GM21786 (cell line): ENCODE measurements around the gene TLE2.
"Not testable (repeated sequence)": the region's sequence is repeated elsewhere in the genome, so short reads cannot be mapped to it uniquely, and the experiment has no call there.

Source experiments
- ATAC-seq: cut with Tn5 transposase; IDR thresholded peaks from one replicate; pipeline ENCODE4 v1.9.1; 2021; ENCODE audit not compliant: unreplicated experiment

The TLE2 gene

GRCh38 chr19:3015126-3016057 lies 13.7 kb downstream of the TLE2 start:
- ATAC-seq, result no peak

DNA sequence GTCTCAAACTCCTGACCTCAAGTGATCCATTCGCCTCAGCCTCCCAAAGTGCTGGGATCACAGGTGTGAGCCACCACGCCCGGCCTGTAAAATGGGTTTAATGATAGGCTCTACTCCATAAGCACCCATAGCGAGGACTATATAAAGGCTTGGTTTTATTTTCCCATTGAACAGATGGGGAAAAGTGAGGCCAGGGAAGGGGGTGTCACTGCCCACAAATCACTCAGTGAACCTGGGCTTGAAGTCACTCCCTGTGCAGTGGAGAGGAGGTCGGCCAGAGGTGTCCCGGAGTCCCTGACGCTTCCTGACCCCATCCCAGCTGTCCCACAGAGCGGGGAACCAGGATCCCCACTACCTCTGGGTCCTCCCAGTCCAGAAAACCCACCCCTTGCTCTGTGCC lies 14.9 kb downstream of the TLE2 start:
- ATAC-seq, result no peak

DNA sequence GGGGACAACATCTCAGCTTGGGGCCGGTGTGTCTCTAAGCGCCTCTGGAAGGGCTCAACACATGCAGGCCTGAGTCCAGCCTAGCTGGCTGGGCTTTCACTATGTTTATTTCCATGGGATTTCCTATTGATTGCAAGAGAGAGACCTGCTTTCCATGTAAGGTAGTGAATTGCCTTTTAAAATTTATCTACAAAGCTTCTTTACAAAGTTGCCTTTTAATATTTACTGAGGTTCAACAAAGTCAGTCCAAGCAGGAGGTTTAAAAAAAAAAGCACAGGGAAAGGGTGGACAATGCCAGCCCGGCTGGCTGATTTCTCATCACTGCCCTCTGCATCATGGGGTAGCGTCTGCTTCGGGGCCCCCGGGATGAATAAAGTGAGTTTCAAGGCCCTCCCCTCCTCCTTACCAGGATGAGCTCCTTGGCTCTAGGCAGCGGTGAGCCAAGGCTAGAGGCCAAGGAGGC lies 15.8 kb downstream of the TLE2 start:
- ATAC-seq, result no peak

GRCh38 chr19:3012621-3013262 lies 16.3 kb downstream of the TLE2 start:
- no peak for ATAC-seq

GRCh38 chr19:3012059-3012458 lies 17.0 kb downstream of the TLE2 start:
- not testable (repeated sequence) for ATAC-seq

DNA sequence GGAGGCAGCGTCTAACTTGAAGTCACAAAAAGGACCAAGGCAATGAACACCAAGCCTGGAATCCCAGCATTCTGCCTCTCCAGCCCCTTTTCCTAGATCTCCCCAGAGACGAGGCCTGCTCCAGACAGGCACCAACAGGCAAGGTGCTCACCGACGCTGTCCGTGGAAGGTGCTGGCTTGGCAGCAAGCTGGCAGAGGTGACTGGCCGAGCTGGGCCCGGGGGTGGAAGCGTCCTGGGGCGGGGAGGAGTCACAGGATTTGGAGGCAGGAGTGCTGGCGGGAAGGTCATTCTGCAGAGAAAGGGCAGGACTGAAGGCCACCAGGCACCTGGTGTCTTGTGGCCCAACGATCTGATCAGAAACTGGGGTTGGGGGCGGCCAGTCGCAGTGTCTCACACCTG lies 18.2 kb downstream of the TLE2 start:
- no peak for ATAC-seq

DNA sequence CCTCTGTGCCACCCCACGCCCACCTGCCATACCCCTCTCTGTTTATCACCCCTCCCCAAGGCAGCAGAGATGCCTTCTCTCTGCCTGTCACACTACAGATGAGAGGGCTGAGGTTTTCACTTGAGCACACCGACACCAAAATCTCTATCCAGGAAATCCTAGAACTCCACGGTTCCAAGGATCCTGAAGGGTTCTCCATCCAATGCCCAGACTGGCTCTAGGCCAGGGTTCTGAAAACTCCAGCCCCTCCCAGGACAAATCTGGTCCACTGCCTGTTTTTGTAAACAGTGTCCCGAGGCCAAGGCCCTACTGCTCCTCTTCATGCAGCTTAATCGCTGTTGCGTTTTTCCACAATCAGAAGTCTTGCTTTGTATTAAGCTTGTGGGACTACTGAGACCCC lies 20.1 kb downstream of the TLE2 start:
- ATAC-seq, result no peak

- no peak for ATAC-seq
Measured at GRCh38 chr19:3007975-3008374, 21.1 kb downstream of the TLE2 start.

- ATAC-seq, result no peak
Measured at GRCh38 chr19:3006075-3006767, 22.9 kb downstream of the TLE2 start.

DNA sequence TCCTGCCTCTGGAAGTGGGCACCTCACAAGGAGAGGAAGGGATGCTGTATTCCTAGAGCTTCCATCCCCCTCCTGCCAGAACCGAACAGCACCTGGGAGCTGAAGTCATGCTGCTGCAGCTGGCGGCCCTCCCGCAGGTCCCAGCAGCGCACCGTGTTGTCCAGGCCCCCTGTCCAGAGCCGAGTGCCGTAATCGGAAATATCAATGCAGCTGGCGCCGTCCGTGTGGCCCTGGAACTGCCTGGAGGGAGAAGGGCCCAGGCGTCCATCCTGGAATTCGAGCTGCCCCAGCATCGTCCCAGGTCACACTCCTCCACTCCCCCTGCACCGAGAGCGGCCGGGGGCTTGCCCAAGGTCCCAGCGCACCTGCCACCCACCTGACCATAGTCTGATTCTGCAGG lies 23.7 kb downstream of the TLE2 start:
- ATAC-seq, result no peak

GRCh38 chr19:3004522-3004921 lies 24.6 kb downstream of the TLE2 start:
- ATAC-seq, result no peak

DNA sequence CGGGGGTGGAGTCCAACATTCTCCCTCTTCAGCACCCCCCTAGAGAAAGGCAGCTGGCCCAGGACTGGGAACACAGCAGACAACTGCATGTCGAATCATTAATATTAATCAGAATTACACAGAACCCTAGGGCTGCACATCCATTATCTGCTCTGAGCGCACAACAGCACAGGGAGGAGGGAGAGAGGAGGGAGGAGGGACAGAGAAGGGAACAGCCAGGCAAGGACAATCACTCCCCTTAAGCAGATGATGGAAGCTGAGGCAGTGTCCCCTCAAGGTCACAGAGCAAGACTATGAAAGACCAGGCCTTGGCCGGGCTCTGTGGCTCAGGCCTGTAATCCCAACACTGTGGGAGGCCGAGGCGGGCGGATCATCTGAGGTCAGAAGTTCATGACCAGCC lies 26.0 kb downstream of the TLE2 start:
- no peak for ATAC-seq

DNA sequence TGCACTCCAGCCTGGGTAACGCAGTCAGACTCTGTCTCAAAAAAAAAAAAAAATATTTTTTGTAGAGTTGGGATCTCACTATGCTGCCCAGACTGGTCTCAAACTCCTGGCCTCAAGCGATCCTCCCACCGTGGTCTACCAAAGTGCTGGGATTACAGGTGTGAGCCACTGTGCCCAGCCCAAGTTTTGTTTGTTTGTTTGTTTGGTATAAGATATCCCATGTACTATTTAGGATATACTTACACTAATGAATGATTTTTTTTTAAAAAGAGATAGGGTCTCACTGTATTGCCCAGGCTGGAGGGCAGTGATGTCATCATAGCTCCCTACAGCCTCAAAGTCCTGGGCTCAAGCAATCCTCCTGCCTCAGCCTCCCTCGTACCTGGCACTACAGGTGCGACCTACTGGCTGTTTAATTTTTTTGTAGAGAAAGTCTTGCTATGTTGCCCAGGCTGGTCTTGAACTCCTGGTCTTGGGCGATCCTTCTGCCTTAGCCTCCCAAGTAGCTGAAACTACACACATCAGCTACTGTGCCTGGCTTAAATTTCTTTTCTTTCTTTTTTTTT lies 27.8 kb downstream of the TLE2 start:
- ATAC-seq, result no peak

DNA sequence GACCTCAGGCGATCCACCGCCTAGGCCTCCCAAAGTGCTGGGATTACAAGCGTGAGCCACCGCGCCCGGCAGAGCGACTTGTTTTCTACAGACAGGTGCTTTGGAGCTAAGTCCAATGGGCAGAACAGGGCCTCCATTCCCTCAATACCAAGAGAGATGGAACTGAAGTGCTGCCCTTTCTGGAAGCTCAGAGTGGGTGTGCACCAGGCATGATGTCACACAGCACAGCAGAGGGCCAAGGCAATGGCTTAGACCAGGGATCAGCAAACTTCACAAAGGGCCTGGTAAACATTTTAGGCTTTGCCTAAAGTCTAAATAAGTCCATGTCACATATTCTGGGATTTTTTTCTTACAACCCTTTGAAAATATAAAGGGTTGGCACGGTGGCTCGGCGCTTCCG lies 30.4 kb downstream of the TLE2 start:
- ATAC-seq, result no peak

DNA sequence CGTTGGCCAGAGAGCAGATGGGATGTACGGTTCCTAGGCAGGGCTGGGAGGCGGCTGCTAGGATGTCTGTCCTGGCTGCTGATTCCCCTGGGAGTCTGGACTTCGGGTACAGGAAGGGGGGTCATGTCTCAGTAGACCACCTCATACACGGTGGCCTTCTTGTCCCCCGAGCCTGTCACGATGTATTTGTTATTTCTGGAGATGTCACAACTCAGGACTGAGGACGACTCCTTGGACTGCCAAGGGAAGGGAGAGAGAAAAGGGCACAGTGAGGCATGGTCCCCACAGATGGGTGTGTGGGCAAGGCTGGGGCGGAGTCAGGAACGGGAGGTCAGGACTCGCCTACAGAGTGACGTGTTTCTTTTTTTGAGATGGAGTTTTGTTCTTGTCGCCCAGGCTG lies 31.4 kb downstream of the TLE2 start:
- ATAC-seq, result no peak

DNA sequence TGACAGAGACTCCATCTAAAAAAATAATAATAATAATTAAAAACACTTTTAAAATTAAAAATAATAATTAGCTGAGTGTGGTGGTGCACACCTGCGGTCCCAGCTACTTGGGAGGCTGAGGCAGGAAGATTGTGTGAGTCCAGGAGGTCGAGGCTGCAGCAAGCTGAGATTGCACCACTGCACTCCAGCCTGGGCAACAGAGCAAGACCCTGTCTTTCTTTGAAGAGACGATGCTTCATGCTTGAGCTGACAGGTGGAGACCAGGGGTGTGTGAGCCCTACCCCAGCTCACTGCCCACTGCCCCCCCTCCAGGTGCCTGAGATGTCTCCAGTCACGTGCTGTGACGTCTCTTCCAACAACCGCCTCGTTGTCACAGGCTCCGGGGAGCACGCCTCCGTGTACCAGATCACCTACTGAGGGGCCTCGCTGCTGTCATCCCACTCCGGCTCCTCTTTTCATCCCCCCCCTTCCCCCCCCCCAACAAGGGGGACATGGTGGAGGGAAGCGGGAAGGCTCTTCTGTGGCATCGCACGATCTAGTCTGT lies 34.4 kb downstream of the TLE2 start:
- ATAC-seq, result no peak

DNA sequence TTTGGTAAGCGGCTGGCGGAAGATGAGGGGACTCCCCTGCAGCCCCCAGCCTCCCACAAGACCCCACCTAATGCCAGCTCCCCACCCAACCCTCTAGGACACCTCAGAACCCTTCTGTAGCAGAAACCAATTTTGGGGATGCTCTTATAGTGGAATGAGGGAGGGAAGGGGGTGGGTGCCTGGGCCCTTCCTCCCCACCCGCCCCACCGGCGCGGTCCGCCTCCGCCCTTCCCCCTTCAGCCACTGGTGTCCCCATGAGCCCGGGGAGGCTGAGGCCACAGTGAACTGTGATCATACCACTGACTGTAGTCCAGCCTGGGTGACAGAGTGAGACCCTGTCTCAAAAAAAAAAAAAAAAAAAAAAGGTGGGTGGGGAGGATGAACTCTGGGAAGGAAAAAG lies 35.5 kb downstream of the TLE2 start:
- ATAC-seq, result no peak

GRCh38 chr19:2992958-2993357 lies 36.1 kb downstream of the TLE2 start:
- ATAC-seq, result no peak

DNA sequence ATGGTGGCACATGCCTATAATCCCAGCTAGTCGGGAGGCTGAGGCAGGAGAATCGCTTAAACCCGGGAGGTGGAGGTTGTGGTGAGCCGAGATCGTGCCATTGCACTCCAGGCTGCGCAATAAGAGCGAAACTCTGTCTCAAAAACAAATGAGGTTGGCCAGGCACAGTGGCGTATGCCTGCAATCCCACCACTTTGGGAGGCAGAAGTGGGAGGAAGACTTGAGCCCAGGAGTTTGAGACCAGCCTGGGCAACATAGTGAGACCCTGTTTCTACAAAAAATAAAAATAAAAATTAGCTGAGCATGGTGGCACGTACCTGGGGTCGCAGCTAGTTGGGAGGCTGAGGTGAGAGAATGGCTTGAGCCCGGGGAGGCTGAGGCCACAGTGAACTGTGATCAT lies 36.7 kb downstream of the TLE2 start:
- not testable (repeated sequence) for ATAC-seq

GRCh38 chr19:2989236-2989946 lies 39.7 kb downstream of the TLE2 start:
- no peak for ATAC-seq

GRCh38 chr19:2988568-2988967 lies 40.5 kb downstream of the TLE2 start:
- no peak for ATAC-seq
